ENCODE results near the gene UBA6.

DNA sequence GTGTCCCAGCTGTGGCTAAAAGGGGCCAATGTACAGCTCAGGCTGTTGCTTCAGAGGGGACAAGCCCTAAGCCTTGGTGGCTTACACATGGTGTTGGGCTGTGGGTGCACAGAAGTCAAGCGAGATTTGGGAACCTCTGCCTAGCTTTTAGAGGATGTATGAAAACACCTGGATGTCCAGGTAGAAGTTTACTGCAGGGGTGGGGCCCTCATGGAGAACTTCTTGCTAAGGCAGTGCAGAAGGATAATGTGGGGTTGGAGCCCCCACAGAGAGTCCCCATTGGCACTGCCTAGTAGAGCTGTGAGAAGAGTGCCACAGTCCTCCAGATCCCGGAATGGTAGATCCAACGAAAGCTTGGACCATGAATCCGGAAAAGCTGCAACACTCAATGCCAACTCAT, 40.5 kb downstream of the UBA6 start:
- TF ChIP-seq CTCF (IDR thresholded peaks at IDR 0.05; ENCODE audit: low read depth, low read length, poor library complexity, severe bottlenecking) = no peak
- TF ChIP-seq EZH2phosphoT487 (IDR thresholded peaks at IDR 0.05; ENCODE audit: borderline replicate concordance, low read length) = no peak

All from DOHH2 (cell line).